IMR-90 (cell line): ENCODE data around the gene SCFD2.

ENCODE experiments used
- BHLHE40 ChIP-seq: fragments of 150-350 bp; IDR thresholded peaks from 2 replicates; pipeline ENCODE4 v1.6.1; 2016; ENCODE audit warnings: mild to moderate bottlenecking, low read depth, low read length
- CEBPB ChIP-seq: IDR thresholded peaks from 2 replicates; pipeline ENCODE4 v1.6.1; 2012; ENCODE audit warnings: low read depth, low read length, improper control_type of control experiment
- CHD1 ChIP-seq: IDR thresholded peaks from 2 replicates; pipeline ENCODE4 v1.6.1; 2012; ENCODE audit warnings: low read depth, low read length, improper control_type of control experiment
- FOS ChIP-seq: fragments of 150-350 bp; IDR thresholded peaks from 2 replicates; pipeline ENCODE4 v1.6.1; 2016; ENCODE audit warnings: low read depth, low read length
- MAFK ChIP-seq: IDR thresholded peaks from 2 replicates; pipeline ENCODE4 v1.6.1; 2012; ENCODE audit warnings: low read depth, low read length, improper control_type of control experiment
- MAZ ChIP-seq: IDR thresholded peaks from 2 replicates; pipeline ENCODE4 v1.6.1; 2012; ENCODE audit warnings: low read depth, mild to moderate bottlenecking, low read length, improper control_type of control experiment, moderate library complexity, borderline replicate concordance
- NFE2L2 ChIP-seq: fragments of 150-350 bp; IDR thresholded peaks from 2 replicates; pipeline ENCODE4 v1.6.1; 2016; ENCODE audit warnings: low read depth, mild to moderate bottlenecking, low read length
- POLR2A ChIP-seq: IDR thresholded peaks from 2 replicates; pipeline ENCODE4 v1.6.1; 2012; ENCODE audit warnings: mild to moderate bottlenecking, low read depth, low read length
- RCOR1 ChIP-seq: IDR thresholded peaks from 2 replicates; pipeline ENCODE4 v1.6.1; 2012; ENCODE audit warnings: mild to moderate bottlenecking, low read length, improper control_type of control experiment; ENCODE audit not compliant: insufficient replicate concordance
- RFX5 ChIP-seq: IDR thresholded peaks from 2 replicates; pipeline ENCODE4 v1.8.0; 2012; ENCODE audit warnings: low read depth, mild to moderate bottlenecking, low read length, moderate library complexity
- SMC3 ChIP-seq: fragments of 150-350 bp; IDR thresholded peaks from 2 replicates; pipeline ENCODE4 v1.6.1; 2016; ENCODE audit warnings: low read depth, mild to moderate bottlenecking, antibody characterized with exemption, low read length, moderate library complexity
- TF ChIP-seq, protein P1 (sequence below): conservative IDR thresholded peaks from 2 replicates; pipeline ENCODE4 v1.5.1; 2012; ENCODE audit warnings: mild to moderate bottlenecking, low read depth, low read length, improper control_type of control experiment
- TF ChIP-seq, protein P2 (sequence below): fragments of 150-350 bp; IDR thresholded peaks from 2 replicates; pipeline ENCODE4 v1.6.1; 2017; ENCODE audit warnings: mild to moderate bottlenecking, antibody characterized with exemption, low read length, low read depth
- TF ChIP-seq, protein P3 (sequence below): fragments of 150-350 bp; IDR thresholded peaks from 2 replicates; pipeline ENCODE4 v1.6.1; 2016; ENCODE audit warnings: low read depth, mild to moderate bottlenecking, low read length, moderate library complexity, borderline replicate concordance

DNA sequence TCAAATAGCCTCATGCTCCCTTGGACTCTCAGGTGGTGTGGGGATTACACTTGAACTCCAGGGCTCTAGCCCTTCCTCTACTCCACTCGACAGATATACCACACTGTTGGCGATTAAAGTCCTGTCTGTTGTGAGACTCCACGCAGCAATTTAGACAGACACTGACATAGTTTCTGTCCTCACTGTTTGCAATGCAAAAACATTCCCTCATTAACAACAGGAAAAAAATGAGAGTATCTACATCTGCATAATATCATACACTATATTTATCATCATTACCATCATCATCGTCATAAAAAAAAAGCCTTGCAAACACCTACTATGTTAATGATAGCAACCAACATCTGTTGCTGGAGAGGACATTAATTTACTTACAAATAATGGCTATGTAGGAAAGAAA, 371.3 kb downstream of the SCFD2 start:
- TF ChIP-seq, protein P1, sequence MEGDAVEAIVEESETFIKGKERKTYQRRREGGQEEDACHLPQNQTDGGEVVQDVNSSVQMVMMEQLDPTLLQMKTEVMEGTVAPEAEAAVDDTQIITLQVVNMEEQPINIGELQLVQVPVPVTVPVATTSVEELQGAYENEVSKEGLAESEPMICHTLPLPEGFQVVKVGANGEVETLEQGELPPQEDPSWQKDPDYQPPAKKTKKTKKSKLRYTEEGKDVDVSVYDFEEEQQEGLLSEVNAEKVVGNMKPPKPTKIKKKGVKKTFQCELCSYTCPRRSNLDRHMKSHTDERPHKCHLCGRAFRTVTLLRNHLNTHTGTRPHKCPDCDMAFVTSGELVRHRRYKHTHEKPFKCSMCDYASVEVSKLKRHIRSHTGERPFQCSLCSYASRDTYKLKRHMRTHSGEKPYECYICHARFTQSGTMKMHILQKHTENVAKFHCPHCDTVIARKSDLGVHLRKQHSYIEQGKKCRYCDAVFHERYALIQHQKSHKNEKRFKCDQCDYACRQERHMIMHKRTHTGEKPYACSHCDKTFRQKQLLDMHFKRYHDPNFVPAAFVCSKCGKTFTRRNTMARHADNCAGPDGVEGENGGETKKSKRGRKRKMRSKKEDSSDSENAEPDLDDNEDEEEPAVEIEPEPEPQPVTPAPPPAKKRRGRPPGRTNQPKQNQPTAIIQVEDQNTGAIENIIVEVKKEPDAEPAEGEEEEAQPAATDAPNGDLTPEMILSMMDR, result no peak
- TF ChIP-seq, protein P2, sequence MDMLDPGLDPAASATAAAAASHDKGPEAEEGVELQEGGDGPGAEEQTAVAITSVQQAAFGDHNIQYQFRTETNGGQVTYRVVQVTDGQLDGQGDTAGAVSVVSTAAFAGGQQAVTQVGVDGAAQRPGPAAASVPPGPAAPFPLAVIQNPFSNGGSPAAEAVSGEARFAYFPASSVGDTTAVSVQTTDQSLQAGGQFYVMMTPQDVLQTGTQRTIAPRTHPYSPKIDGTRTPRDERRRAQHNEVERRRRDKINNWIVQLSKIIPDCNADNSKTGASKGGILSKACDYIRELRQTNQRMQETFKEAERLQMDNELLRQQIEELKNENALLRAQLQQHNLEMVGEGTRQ, result no peak
- no peak for TF ChIP-seq FOS
- TF ChIP-seq POLR2A, result no peak
- TF ChIP-seq, protein P3, sequence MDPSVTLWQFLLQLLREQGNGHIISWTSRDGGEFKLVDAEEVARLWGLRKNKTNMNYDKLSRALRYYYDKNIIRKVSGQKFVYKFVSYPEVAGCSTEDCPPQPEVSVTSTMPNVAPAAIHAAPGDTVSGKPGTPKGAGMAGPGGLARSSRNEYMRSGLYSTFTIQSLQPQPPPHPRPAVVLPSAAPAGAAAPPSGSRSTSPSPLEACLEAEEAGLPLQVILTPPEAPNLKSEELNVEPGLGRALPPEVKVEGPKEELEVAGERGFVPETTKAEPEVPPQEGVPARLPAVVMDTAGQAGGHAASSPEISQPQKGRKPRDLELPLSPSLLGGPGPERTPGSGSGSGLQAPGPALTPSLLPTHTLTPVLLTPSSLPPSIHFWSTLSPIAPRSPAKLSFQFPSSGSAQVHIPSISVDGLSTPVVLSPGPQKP, result no peak
- no peak for TF ChIP-seq RFX5
- no peak for TF ChIP-seq MAZ
- TF ChIP-seq RCOR1, result no peak
- no peak for TF ChIP-seq CEBPB
- TF ChIP-seq BHLHE40, result no peak
- no peak for TF ChIP-seq CHD1
- TF ChIP-seq MAFK, result no peak
- no peak for TF ChIP-seq NFE2L2
- no peak for TF ChIP-seq SMC3
